NCI-H524 (cell line): ENCODE measurements around the gene AGAP1.

Experiments
- DNase-seq, 2 experiments: peaks; one replicate each; lab custom pipeline; 2025; lab: John Stamatoyannopoulos, UW

AGAP1 gene

DNA sequence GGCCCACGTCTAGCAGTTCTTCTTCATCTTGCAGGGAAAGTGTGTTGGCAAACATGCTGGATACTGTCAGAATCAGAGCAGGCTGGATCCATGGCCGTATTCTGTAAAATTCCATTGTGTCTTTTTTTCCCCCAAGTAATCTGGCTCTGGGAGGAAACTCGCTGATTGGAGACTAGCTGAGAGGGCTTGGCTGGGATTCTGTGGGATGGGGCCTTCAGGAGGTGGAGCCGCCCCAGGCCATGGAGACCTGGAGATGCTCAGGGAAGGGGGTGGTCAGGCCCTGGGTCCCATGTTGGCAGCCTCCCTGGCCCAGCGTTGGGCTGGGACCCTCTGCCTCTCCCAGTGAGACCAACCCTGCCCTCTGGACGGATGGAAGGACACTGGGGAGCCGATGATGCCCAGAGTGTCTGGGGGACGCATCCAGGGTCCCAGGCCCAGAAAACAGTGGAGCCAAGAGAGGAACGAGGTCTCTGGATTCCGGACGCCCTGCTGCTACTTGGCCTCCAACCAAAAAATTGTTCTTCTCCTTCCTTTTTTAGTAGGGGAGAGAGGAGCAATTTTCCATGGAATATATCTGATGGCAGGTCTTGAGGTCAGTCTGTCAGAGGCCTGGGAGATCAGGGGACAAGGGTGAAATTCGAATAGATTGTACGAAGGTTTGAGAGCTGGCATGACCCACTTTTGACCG lies 114.5 kb downstream of the AGAP1 start:
- DNase-seq: no peak

DNA sequence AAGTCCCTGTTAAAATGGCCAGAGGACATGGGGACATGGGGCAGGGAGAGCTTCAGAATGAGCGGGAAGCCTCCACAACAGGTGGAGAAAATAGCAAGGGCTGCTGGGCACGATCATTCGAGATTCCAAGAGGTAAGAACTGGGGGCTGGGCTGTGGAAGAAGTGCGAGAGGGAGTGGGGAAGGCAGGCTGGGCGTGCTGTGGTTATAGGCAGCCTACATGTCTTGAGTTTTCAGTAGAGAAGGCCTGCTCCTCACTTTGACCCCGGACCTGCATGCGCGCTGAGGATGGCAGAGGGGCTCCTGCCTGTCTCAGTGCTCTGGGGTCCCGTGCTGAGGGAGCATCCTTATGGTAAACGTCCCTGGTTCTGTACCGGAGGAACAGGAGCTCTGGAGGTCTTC lies 115.5 kb downstream of the AGAP1 start:
- no peak for DNase-seq

DNA sequence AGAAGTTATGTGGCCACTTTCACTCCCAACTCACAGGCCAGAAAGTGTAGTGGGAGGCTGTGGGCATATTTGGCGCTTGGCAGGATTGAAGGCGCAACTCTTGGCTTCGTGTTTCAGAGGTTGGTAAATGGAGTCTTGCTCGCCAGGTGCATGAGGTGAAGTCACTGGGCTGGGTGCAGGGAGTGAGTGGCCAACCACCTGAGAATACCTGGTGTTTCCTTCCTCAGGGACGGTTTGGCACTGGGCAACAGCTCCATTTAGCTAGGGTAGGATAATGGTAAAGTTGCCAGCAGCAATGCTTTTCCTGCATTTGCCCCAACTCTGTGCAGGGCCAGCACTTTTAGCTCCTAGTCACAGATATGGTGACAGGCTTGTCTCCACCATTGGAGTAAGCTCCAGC lies 115.9 kb downstream of the AGAP1 start:
- no peak for DNase-seq

DNA sequence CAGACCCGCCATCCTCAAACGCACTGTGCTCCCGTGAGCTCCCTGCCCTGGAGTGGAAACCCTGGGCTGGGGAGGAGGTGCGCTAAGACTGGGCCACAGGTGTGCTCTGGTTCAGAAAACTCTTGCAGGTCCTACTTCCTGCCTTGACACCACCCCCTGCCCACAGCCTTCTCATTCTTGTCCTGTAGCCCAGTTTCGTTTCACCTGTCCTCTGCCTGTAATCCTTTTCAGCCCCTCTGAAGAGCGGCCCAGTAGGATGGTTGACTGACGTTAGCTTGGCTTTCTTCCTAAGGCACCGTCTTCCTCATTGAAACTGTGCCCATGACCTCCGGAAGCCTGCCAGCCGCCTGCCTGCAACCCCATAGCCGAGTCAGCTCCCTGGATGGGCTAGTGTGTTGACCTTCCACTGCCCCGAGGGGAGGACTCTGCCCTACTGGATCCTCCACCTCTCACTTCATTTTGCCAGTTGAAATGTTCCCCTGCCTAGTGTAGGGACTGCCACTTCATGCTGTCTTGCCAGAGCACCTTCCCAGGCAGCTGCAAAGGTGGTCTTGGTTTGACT lies 116.9 kb downstream of the AGAP1 start:
- DNase-seq: no peak

GRCh38 chr2:235611349-235611748 lies 117.5 kb downstream of the AGAP1 start:
- DNase-seq: peak; percentile 78 to 84

- DNase-seq: peak; percentile 67 to 78
These were observed 117.9 kb downstream of the AGAP1 start for GRCh38 chr2:235611756-235612155.

DNA sequence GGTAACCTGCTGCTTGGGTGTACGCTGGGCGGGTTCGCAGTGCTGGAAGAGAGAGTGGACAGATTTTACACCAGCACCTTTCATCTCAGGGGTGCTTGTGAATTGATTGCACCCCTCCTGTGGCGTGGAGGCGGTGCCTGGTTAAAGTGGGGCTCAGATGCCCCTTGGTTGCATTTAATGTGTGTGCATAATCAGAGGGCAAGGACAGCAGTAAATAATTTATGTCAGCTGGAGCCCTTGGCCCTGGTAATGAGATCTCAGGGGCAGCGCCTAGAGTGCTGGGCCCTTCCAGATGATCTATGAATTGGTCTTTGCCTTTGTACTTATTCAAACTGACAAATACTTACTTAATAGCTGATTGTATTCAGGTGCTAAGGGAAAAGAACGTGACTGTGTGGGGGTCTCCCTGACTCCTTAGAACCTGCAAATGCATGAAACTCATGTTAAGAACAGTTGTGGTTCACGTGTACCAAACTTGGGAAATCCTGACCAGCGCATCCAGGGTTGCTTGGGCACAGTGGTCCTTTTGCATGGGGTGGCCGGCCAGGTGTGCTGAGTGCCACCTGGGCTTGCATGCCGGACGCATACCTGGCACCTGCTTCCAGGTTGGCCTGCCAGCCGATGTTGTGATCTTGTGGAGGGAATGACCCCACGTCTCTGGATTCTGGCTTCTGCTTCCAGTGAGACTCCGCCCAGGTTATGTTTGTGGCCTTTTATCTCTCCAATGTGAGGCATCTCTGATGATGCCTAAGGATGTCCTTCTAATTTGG lies 118.5 kb downstream of the AGAP1 start:
- DNase-seq: peak in 1 of 2 experiments; percentile 59

- DNase-seq: peak; percentile 81 to 87
These were observed 119.8 kb downstream of the AGAP1 start for GRCh38 chr2:235613649-235614048.

GRCh38 chr2:235614176-235614860 lies 120.5 kb downstream of the AGAP1 start:
- peak; percentile 66 to 85 for DNase-seq

GRCh38 chr2:235614900-235615712 lies 121.3 kb downstream of the AGAP1 start:
- DNase-seq: peak; percentile 40 to 68

DNA sequence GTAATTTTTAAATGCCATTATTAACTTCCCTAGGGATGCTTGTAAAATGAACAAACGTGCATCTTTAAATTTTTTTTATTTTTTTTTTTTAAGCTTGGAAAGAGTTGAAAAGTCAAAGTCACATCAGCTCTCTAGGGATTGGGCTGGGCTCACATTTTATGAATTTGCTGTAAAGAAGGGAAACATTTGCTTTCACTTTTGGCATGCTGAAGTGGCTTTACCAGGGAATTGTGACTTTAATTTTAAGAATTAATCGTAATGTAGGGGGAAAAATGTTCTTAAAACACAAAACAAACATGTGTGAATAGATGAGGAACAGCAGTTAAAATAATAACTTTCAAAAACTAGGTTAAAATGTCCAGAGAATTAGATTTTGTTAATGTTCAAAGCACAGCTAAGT lies 123.0 kb downstream of the AGAP1 start:
- no peak for DNase-seq

GRCh38 chr2:235618039-235618438 lies 124.2 kb downstream of the AGAP1 start:
- DNase-seq: no peak

DNA sequence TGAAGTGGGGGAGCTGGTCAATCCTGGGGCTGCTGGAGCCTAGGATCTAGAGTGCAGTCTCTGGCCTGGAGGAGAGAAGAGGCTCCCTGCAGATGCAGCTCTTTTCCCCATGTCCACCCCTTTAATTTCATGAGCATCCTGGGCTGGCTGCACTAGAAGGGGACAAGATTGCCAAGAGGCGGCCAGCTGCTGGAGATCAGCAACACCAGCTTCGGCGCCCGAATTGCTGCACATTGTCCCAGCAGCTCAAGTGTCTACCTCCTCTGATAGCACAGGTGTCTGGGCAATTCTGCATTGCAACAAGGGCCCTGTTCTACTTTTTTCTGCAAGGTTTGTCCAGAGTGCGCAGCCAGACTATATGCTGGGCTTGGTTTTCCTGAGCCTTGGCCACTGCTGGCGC lies 125.7 kb downstream of the AGAP1 start:
- DNase-seq: no peak

DNA sequence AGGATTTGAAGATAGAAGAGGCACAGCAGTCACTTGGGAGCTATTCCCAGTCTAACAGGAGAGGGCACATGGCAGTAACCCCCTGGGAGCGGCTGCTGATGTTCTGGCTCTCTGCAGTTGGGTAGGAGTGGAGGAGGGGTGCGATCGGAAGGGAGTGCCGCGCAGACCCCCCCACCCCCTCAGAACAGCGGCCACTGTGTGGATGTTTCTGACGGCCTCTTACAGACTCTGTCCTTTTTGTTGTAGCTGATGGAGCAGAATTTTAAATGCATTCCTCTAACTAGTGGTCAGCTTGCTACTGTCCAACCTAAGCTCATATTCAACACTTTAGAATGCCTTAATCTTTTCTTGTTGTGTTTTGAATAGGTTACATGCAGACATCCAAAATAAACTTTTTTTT lies 127.9 kb downstream of the AGAP1 start:
- no peak for DNase-seq

DNA sequence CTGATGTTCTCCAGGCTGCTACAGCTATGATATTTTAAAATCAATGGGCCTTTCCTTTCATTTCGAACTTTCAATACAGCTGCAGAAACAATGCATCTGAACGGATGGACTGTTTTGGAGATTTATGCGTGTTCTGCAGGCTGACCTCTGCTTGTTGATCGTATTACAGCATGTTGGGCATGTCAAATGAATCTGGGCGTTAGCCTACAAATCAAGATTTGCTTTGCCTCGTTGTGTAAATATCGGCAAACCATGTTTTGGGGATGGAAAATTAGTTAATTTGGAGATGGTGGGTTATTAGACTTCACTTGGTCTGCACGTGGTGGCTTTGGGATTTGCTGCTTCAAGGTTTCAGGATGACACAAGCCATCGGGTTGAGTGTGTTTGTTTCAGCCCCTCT lies 129.3 kb downstream of the AGAP1 start:
- DNase-seq: no peak

DNA sequence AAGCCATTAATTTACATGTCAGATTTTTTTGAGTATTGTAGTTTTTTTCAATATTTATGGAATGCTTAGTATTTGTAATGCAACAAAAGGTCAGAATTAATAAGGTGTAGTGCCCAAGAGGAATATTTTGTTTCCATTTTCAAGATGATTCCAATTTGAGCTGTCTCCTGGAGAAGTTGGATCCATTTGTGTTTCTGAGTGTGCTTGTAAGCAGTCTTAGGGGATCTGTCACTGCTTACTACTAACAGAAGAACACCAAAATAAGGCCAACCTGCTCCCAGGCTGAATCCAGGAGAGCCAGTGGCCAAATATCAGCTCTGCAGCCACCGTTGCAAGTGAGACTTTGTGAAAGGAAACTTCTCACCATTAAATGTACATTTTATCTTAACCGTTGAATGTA lies 129.9 kb downstream of the AGAP1 start:
- no peak for DNase-seq

GRCh38 chr2:235626658-235627057 lies 132.8 kb downstream of the AGAP1 start:
- no peak for DNase-seq

DNA sequence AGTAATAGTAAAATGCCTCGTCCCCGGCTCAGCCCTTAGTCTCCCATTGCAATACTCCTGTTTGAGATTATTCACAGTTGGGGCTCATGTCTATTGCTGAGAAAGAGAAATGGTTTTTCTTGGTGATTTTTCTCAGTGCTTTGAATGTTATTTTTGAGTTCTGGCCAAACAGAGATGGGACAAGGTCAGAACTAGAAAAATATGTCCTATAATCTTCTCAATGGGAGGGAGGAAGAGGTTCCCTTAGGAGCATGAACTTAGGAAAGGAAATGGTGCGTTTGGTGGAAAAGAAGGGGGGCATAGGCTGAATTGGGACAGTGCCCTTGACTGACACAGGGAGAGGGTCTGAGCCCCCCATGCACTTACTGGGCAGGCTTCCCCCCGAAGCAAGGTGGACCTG lies 133.8 kb downstream of the AGAP1 start:
- no peak for DNase-seq

DNA sequence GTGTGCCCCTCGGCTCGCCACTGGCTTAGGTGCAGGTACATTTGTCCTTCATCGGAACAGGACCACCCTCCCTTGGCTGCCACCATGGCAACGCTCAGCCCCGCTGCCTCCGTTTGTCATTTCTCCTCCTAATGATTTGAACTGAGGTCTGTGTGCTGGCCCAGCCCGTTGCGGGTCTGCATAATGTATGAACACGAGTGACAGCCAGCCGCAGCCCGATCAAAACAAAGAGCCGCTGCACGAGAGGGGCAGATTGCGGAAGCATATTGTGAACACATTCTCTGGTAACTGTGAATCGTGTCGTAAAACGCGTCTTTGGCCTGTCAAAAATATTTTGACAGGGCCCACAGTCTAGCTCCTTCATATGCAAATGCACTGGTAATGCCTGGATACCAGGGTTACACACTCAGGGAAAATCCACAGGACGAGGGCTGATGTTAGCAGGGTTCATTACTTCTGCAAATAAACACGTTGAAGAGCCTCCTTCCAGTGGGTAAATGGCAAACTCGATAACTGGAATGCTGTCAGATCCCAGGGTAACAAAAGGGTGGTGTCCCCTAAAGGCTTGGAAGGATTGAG lies 137.0 kb downstream of the AGAP1 start:
- no peak for DNase-seq

DNA sequence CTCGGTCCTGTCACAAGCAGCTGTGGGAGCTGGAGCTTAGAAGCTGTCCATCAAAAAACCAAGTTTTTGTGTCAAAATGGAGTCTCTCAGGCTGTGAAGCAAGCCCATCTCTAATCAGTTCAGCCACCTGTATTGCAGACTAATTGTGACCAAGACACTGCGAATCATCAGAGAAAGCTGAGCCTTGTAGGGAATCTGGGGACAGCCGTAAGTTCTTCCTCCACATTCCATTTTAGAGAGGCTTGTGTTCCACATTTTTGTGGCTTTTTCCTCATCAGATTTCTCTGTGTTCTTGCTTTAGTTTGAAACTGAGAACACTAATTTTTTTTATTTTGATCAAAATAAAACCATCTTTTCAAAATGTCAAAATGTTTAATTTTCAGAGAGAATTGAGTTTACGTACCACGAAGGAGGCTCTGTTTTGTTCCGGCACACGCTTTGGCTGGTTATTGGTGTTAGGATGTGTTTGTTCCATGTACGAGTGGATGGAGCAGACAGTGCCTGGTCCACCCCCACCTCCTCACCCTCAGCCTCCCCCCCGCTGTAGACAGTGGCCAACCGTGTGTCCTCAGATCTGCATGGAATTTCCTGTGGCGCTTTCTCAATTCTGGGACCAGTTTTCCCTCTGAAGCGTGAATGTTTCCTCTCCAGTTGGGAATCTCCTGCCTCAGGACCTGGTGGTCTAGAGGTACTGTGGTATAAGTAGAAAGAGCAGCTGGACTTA lies 140.8 kb downstream of the AGAP1 start:
- no peak for DNase-seq

- no peak for DNase-seq
These were observed 142.7 kb downstream of the AGAP1 start for GRCh38 chr2:235636546-235636945.
